D721Med (cell line): ENCODE data around the gene DPH3.

Experiments
- DNase-seq: peaks from one replicate; pipeline ENCODE4 v3.0.0; 2011; ENCODE audit warnings: low spot score; ENCODE audit not compliant: insufficient read length
- FAIRE-seq: peaks from 2 replicates; lab custom pipeline; 2011; peaks lifted over from hg19 to GRCh38; lab: Jason Lieb, UNC
- TF ChIP-seq, protein P1 (sequence below): IDR thresholded peaks from 2 replicates; pipeline ENCODE4 v1.5.1; 2012; ENCODE audit warnings: mild to moderate bottlenecking, control low read depth; ENCODE audit not compliant: insufficient read depth; ENCODE audit errors: missing control alignments

The DPH3 gene

GRCh38 chr3:16290007-16290826, 25.5 kb upstream of the DPH3 start:
- no peak for FAIRE-seq
- TF ChIP-seq, protein P1, sequence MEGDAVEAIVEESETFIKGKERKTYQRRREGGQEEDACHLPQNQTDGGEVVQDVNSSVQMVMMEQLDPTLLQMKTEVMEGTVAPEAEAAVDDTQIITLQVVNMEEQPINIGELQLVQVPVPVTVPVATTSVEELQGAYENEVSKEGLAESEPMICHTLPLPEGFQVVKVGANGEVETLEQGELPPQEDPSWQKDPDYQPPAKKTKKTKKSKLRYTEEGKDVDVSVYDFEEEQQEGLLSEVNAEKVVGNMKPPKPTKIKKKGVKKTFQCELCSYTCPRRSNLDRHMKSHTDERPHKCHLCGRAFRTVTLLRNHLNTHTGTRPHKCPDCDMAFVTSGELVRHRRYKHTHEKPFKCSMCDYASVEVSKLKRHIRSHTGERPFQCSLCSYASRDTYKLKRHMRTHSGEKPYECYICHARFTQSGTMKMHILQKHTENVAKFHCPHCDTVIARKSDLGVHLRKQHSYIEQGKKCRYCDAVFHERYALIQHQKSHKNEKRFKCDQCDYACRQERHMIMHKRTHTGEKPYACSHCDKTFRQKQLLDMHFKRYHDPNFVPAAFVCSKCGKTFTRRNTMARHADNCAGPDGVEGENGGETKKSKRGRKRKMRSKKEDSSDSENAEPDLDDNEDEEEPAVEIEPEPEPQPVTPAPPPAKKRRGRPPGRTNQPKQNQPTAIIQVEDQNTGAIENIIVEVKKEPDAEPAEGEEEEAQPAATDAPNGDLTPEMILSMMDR, result peak; percentile 91
- no peak for DNase-seq

- TF ChIP-seq, protein P1, result no peak
- no peak for FAIRE-seq
- DNase-seq, result no peak
These were observed 24.6 kb upstream of the DPH3 start for GRCh38 chr3:16289144-16289889.

DNA sequence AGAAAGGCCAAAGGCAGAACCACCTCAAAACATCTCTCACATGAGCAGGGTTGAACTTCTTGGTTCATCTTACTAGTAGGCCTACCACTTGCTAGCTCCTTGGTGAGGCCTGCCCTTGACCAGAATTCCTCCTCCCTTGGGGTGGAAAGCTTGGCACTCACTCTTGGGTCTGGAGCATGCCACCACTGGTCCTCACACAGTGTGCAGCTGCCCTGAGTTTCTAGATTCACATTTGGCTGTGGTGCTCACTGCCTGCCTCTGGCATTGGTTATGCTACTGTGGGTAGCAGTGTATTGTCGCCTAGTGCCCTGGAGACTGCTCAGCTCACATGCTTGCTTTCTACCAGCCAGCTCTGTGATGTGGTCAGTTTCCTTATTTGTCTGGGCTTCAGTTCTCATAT, 23.9 kb upstream of the DPH3 start:
- FAIRE-seq (no peak), DNase-seq (no peak)
- TF ChIP-seq, protein P1, result no peak

DNA sequence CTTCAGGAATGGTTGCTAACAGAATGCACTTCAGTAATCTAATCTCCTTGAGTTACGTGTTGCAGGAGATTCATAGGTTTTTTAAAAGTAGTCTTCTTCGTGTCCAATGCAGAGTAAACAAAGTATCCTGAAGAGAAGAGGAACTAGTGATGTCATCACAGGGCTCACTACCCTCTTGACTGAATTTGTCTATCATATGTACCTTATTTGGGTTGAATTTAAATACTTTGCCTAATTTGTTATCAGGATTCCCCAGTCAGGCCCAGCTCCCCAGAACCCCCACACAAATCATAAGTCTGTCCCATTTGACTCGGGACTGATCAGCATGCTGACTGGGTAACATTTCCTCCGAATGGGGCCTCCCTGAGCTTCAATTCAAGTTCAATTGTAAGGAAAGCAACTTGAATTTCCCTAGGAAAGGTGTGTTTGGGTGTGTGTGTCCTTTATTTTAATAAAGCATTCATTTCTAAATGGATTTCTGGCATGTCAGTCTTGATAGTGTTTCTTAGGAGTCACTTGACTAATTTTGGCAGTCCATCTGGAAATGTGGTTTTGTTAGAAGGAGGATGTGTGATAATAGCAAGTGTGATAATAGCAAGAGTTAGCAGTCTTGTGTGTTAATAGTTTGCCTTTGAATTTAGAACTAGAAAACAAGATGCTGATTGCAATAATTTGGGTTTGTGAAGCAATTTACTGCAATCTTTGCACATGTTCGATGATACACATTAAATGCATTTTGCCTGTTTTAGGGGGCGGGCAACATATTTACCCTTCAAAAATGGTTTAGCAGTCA, 22.2 kb upstream of the DPH3 start:
- TF ChIP-seq, protein P1, result no peak
- DNase-seq (no peak), FAIRE-seq (no peak)

DNA sequence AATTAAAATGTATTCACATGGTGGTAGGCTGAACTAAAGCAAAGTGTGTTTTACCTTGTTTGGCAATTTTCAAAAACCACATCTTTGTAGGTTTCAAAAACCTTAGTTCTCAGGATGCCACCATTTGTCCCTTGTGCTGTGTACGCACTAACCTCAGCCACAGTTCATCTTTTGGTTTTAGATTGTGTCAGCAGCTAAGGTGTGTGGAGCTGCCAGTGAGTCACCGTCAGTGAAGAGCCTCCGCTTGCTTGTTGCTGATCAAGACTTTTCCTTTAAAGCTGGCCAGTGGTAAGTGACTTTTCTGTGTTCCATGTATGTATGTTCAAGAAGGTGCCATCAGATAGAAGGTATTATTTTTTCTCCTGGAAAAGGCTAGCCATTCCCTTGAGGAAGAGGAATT, 21.4 kb upstream of the DPH3 start:
- TF ChIP-seq, protein P1, result no peak
- FAIRE-seq, result no peak
- DNase-seq, result no peak

- DNase-seq, result no peak
- TF ChIP-seq, protein P1, result no peak
- no peak for FAIRE-seq
These were observed 19.9 kb upstream of the DPH3 start for GRCh38 chr3:16284633-16285032.
